Embryonic facial prominence (tissue), 1 donor: ENCODE results near the gene ZNF407.
"Not testable (repeated sequence)": the region's sequence is repeated elsewhere in the genome, so short reads cannot be mapped to it uniquely, and the experiment has no call there.

Experiments
- DNase-seq: peaks from one replicate; pipeline ENCODE4 v3.0.0-alpha.2; 2016; ENCODE audit errors: extremely low spot score

Gene ZNF407

DNA sequence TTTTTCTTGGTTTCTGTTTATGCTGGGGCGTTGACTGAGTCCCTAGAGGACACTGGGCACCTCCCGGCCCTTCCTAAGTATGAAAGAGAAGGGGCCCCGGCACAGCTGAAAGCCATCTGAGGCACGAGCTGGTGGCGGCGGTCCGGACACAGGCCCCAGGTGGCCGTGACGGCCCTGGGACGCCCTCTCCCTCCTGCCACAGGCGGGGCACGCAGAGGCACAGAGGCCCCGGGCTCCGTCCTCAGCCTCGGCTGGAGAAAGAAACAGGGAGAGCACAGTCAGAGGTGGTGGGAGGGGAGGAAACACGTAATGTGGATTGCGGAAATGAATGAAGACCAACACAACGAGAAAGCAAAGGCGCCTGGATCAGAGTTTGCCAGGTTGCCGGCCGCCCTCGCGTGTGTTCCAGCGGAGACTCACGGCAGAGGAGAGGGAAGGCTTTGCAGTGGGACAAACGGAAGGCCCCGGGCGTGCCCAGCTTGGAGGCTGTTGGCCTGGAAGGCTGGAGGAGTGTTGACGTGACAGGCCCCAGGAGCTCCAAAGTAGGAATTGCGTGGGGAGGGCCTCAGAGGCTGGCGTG, 492.2 kb downstream of the ZNF407 start:
- DNase-seq = no peak

DNA sequence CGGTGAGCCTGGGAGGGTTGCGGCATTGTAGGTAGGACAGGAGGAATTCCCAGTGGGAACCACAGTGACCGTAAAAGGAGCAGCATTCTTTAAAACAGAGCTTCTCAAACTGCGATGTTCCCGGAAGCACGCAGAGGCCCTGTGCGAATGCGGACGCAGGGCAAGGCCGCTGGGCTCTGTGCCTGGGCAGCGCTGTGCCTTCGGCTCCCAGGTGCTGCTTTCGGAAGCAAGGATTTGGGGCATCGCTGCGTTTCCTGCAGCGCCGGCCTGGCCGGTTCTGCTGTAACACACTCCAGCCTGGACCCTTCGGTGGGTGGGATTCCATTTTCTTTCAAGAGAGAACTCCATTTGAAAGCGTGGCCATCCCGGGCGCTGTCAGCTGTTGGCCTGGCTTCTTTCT, 492.7 kb downstream of the ZNF407 start:
- DNase-seq = no peak

DNA sequence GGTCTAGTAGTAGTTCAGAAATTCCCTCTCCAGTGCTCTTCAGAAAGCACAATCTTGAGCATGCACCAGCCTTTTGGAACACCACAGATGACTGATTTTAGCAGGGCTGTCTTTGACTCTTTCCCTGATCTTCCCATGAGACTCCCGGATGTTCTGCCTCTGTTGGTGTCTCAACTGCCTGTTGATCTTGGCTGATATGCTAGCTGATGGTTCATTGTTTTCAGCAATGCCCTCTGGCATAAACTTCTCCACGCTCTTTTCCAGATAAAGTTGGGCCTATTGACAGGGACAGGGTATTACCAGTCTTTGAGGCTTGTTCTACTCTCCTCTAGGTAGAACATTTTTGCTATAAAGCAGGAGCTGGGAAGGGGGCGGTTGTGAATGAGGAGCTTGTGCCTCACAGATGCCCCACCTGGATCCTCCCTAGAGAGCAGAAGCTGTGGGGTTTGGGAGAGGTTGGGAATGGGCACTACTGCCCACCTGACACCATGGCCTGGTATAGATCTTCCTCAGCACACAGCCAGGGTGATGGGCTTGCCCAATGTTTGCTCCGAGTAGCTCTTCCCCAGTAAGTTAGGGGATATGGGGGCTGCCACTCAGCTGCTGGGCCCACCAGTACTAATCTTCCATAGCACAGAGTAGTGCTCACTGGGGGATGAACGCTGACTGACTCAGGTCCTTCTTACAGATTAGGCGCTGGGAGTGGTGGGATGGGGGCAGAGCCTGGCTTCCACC, 500.0 kb downstream of the ZNF407 start:
- DNase-seq = no peak

DNA sequence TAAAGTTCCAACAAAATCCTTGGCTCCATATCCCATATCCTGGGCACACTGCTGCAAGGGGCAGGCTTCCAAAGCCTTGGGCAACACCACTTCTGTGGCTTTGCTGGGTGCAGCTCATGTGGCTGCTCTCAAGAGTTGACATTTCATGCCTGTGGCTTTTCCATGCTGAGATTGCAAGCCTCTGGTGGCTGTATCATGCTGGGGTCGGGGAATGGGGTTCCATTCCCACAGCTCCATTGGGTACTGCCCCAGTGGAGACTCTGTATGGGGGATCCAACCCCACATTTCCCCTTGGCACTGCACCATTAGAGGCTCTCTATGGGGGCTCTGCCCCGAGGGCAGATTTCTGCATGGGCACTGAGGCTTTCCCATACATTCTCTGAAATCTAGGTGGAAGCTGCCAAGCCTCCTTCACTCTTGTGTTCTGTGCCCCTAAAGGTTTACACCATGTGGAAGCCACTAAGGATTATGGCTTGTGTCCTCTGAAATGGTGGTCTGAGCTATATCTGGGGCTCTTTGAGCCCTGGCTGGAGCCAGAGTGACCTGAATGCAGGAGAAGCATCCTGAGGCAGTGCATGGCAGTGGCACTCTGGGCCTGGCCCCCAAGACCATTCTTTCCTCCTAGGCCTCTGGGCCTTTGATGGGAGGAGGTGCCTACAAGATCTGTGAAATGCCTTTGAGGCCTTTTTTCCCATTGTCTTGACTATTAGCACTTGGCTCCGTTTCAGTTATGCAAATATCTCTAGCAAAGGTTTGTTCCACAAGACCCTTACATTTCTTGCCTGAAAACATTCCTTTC, 503.4 kb downstream of the ZNF407 start:
- no peak for DNase-seq

GRCh38 chr18:75101916-75102315, 504.2 kb downstream of the ZNF407 start:
- no peak for DNase-seq

DNA sequence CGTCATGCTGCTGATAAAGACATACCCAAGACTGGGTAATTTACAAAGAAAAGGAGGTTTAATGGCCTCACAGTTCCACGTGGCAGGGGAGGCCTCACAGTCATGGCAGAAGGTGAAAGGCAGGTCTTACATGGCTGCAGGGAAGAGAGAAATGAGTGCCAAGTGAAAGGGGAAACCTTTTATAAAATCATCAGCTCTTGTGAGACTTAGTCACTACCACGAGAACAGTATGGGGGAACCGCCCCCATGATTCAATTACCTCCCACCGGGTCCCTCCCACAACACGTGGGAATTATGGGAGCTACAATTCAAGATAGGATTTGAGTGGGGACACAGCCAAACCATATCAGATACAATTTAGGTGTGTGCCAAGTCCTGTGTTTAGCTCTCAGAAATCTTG, 506.4 kb downstream of the ZNF407 start:
- DNase-seq = not testable (repeated sequence)

DNA sequence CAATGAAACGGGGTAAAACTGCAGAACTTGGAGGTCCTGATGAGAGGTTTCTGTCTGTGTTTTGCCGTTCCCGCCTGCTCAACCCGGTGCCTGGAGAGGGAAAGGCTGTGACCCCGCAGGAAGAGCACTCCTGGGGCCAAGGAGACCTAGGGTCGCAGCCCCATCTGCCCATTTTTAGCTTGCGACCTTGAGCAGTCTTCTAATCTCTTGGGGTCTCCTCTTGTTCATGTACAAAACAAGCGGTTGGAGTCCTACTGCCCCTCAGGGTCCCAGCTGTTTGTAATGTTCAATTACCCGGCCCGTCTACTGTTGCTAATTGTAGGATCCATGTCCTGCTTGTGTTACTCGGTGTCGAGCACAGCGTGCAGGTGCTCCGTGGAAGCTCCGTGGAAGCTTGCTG, 506.8 kb downstream of the ZNF407 start:
- no peak for DNase-seq

- no peak for DNase-seq
Measured at GRCh38 chr18:75105551-75106254, 508.0 kb downstream of the ZNF407 start.

DNA sequence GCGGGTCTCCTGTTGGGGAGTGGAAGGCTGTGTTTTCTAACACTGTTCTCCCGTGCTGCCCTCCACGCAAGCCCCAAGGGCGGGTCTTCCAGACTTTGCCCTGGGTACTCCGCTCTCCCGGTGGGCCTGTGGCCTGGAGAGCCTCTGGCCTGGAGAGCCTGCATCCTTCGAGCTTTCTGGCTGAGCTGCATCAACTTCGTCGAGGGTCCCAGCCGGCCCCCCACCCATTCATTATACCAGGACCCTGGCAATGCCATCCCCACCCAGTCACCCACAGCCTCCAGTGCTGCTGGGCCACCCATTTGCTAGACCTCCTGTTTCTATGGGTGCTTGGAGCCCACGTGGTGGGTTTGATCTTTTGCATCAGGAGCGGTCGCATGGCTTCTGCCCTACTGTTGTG, 509.1 kb downstream of the ZNF407 start:
- DNase-seq = no peak

DNA sequence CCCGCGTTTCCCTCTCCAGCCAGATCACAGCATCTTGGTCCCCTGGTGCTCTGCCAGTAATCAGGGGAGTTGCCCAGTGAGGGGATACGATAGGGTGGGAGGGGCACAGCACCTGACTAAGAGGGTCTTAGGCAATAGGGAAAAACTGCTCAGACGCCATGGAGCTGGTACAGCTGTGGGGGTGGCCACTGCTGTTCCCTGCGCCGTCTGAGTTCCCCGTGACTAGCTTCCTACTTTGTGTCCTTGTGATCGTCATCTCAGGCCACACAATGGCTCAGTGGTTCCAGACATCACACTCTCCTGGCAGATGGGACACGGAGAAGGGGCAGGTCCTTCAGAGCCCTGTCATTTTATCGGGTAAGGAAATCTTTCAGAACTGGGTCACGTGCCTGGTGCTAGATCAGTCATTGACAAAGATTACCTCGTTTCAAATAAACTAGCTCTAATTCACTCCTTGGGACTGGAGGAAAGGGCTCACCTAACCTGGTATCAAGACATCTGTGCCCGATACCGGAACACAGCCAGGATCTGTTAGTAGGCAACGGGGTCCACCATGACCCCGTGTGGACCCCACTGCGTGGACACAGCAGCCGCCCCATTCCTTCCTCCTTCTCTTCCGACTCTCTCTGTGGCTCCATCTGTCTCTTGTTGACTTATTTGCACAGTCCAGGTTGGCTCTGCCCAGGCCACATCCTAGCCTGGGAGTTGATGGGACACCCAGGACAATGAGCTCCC, 509.7 kb downstream of the ZNF407 start:
- DNase-seq = no peak

DNA sequence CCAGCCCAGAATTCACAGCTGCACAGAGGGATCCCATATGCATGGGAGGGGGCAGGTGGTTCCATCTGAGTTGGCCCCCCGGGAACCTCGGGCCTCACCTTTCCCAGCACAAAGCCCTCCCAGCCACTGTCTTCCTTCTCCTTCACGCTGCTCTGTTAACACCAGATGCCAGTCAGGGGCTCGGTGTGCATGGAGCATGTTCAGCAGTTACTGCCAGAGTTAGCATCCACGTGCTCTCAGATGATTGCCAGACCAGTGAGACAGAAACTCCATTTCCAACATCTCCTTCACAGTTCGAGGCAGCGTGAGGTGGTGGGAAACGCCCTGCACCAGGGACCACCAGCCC, 510.2 kb downstream of the ZNF407 start:
- DNase-seq = no peak

GRCh38 chr18:75108579-75109318, 511.1 kb downstream of the ZNF407 start:
- no peak for DNase-seq

DNA sequence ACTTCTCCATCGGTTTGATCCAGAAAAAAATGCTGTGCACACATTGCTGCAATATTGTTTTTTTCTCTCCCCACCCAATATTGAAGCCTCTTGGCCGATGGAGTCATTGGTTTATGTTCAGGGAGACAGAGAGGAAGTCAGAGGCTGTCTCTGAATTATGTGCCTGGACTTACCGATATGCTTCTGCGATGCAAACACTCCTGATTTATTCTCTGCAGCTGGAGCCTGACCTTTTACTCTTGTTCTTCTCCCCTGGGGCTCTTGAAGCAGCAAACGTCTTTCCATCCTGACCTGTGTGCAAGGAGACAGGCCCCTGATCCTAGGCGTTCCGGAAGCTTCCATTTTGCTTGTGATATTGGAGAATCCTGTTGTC, 511.6 kb downstream of the ZNF407 start:
- no peak for DNase-seq

DNA sequence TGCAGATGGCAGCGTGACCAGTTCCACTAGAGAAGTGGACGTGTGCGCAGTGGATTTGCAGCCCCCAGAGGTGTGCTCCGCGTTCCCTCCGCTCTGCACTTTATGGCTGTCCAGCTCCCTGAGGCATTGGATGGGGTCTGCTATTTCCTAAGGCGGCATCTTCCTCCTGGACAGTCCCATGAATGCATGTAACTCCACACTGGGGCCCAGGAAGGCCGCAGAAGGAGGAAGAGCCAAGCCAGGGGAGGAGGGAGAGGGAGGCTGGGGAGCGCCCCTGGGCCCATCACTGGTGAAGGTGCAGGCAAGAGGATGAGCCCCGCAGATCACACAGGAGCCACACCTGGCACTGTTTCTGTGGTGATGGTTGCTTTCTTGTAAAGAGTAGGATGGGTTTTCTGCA, 512.1 kb downstream of the ZNF407 start:
- DNase-seq = no peak

GRCh38 chr18:75110311-75110710, 512.6 kb downstream of the ZNF407 start:
- DNase-seq = no peak

DNA sequence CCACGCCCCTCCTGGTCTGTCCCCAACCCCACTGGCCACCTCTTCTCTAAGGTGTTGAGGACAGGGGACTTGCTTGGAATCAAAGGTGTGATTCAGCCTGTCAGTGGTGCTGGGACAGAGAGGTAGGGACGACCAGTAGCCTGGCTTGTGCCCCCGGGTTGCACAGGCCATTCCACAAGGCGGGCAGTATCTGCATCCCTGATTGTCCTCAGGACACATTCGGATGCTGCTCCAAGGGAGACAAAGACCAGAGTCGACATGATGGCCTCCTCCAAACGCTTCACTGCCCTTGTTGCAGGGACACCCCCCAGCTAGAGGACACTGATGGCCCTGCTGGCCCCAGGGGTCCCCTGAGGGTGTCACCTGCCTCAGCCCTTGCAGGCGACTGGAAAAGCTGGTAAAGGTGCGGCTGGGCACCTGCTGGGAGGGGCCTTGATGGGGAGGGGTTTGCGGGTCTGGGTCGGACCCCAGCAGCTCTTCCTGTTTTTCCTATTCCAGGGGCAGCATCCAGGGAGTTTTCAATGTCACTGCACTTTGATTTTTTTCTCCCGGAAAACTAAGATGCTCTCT, 513.3 kb downstream of the ZNF407 start:
- DNase-seq = no peak

- no peak for DNase-seq
Measured at GRCh38 chr18:75111760-75112159, 514.1 kb downstream of the ZNF407 start.

- DNase-seq = no peak
Measured at GRCh38 chr18:75112186-75113096, 514.8 kb downstream of the ZNF407 start.

- DNase-seq = no peak
Measured at GRCh38 chr18:75113455-75113854, 515.8 kb downstream of the ZNF407 start.
